OCI-LY1 (cell line): ENCODE data around the gene SPTLC3.

Source experiments
- H2AFZ ChIP-seq: fragments of 200-600 bp; sonication (generic), shearing (Covaris generic); 2 replicates; pipeline ENCODE4 v1.6.0; 2014; ENCODE audit warnings: antibody characterized with exemption, mild to moderate bottlenecking, low read length
- H3F3A ChIP-seq: fragments of 200-600 bp; sonication (generic), shearing (Covaris generic); 2 replicates; pipeline ENCODE4 v1.6.0; 2014; ENCODE audit warnings: mild to moderate bottlenecking, antibody characterized with exemption, low read length, moderate library complexity; ENCODE audit not compliant: insufficient read depth
- H3K27ac ChIP-seq: fragments of 200-600 bp; sonication (generic); 2 replicates; pipeline ENCODE4 v1.5.1; 2014; ENCODE audit warnings: low read length, mixed run types, mild to moderate bottlenecking, low read depth; ENCODE audit not compliant: poor library complexity, severe bottlenecking
- H3K27me3 ChIP-seq: fragments of 200-600 bp; sonication (generic); 2 replicates; pipeline ENCODE4 v1.6.0; 2014; ENCODE audit warnings: antibody characterized with exemption, mild to moderate bottlenecking, low read length, moderate library complexity; ENCODE audit not compliant: insufficient read depth
- H3K36me3 ChIP-seq: fragments of 200-600 bp; sonication (generic); 2 replicates; pipeline ENCODE4 v1.6.1; 2014; ENCODE audit warnings: mild to moderate bottlenecking, antibody characterized with exemption, low read length, moderate library complexity, mixed read lengths; ENCODE audit not compliant: insufficient read depth
- H3K4me1 ChIP-seq: fragments of 200-600 bp; sonication (generic); 2 replicates; pipeline ENCODE4 v1.5.1; 2014; ENCODE audit warnings: mild to moderate bottlenecking, low read length, moderate library complexity; ENCODE audit not compliant: insufficient read depth, severe bottlenecking
- H3K4me2 ChIP-seq: fragments of 200-600 bp; sonication (generic), shearing (Covaris generic); 2 replicates; pipeline ENCODE4 v1.6.1; 2014; ENCODE audit warnings: low read length
- H3K4me3 ChIP-seq: fragments of 200-600 bp; sonication (generic); 2 replicates; pipeline ENCODE4 v1.5.1; 2014; ENCODE audit warnings: low read length, low read depth, mild to moderate bottlenecking, mixed read lengths; ENCODE audit not compliant: poor library complexity, severe bottlenecking
- H3K79me2 ChIP-seq: fragments of 200-600 bp; shearing (Covaris generic); 2 replicates; pipeline ENCODE4 v1.6.1; 2016; ENCODE audit warnings: mixed run types, low read length, mixed read lengths; ENCODE audit not compliant: insufficient read depth
- H3K9ac ChIP-seq: fragments of 200-600 bp; sonication (generic), shearing (Covaris generic); 2 replicates; pipeline ENCODE4 v1.6.1; 2014; ENCODE audit warnings: mild to moderate bottlenecking, low read length, mixed read lengths
- H3K9me2 ChIP-seq: fragments of 200-600 bp; sonication (generic), shearing (Covaris generic); 2 replicates; pipeline ENCODE4 v1.6.1; 2014; ENCODE audit warnings: low read depth, mild to moderate bottlenecking, low read length, mixed read lengths
- H3K9me3 ChIP-seq: fragments of 200-600 bp; shearing (Covaris generic); 2 replicates; pipeline ENCODE4 v1.6.1; 2014; ENCODE audit warnings: low read length, mixed read lengths
- H4K20me1 ChIP-seq: fragments of 200-600 bp; sonication (generic), shearing (Covaris generic); 2 replicates; pipeline ENCODE4 v1.6.0; 2016; ENCODE audit warnings: mild to moderate bottlenecking, low read length; ENCODE audit not compliant: insufficient read depth
- EZH2 ChIP-seq: fragments of 200-600 bp; sonication (generic), shearing (Covaris generic); IDR thresholded peaks from 2 replicates; pipeline ENCODE4 v1.8.0; 2017; ENCODE audit warnings: borderline replicate concordance, mixed run types, mild to moderate bottlenecking, antibody characterized with exemption, low read length, moderate library complexity, mixed read lengths
- TF ChIP-seq, protein P1 (sequence below): fragments of 200-600 bp; sonication (generic), shearing (Covaris generic); IDR thresholded peaks from 2 replicates; pipeline ENCODE4 v1.5.1; 2017; ENCODE audit warnings: mild to moderate bottlenecking, antibody characterized with exemption, low read length, moderate library complexity, mixed read lengths

Gene SPTLC3

DNA sequence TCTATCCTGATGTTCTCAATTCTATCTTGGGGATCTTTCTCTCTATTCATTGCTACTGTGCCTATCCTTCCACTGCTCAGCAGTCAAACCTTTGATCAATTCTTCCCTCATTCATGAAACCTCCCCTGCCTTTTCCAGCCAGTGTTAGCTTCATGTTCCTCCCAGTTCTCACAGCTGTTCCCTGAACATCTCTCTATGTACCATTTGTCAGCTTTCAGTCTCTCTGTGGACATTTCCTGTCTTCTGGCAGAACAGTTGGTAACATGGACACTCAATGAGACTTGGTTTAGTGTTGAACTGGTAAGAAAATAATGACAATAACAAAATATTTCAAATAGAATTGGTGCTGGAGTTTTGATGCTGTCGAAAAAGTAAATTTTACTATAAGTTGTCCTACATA, 26.2 kb downstream of the SPTLC3 start:
- H3K27ac ChIP-seq: no peak overlapping the region
- H3K9me3 ChIP-seq: no peaks in the 10 kb centered on the region
- H3K9me2 ChIP-seq: no peaks in the 10 kb centered on the region
- H3K4me2 ChIP-seq: no peak overlapping the region
- no peaks in the 10 kb centered on the region for H3K79me2 ChIP-seq
- no peaks in the 10 kb centered on the region for H4K20me1 ChIP-seq
- TF ChIP-seq EZH2: no peak
- TF ChIP-seq, protein P1, sequence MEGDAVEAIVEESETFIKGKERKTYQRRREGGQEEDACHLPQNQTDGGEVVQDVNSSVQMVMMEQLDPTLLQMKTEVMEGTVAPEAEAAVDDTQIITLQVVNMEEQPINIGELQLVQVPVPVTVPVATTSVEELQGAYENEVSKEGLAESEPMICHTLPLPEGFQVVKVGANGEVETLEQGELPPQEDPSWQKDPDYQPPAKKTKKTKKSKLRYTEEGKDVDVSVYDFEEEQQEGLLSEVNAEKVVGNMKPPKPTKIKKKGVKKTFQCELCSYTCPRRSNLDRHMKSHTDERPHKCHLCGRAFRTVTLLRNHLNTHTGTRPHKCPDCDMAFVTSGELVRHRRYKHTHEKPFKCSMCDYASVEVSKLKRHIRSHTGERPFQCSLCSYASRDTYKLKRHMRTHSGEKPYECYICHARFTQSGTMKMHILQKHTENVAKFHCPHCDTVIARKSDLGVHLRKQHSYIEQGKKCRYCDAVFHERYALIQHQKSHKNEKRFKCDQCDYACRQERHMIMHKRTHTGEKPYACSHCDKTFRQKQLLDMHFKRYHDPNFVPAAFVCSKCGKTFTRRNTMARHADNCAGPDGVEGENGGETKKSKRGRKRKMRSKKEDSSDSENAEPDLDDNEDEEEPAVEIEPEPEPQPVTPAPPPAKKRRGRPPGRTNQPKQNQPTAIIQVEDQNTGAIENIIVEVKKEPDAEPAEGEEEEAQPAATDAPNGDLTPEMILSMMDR: no peak
- H3K36me3 ChIP-seq: no peaks in the 10 kb centered on the region
- no peaks in the 10 kb centered on the region for H3F3A ChIP-seq
- no peaks in the 10 kb centered on the region for H3K27me3 ChIP-seq
- H3K9ac ChIP-seq: no peak overlapping the region
- no peak overlapping the region for H2AFZ ChIP-seq
- H3K4me1 ChIP-seq: no peaks in the 10 kb centered on the region
- H3K4me3 ChIP-seq: no peak overlapping the region

DNA sequence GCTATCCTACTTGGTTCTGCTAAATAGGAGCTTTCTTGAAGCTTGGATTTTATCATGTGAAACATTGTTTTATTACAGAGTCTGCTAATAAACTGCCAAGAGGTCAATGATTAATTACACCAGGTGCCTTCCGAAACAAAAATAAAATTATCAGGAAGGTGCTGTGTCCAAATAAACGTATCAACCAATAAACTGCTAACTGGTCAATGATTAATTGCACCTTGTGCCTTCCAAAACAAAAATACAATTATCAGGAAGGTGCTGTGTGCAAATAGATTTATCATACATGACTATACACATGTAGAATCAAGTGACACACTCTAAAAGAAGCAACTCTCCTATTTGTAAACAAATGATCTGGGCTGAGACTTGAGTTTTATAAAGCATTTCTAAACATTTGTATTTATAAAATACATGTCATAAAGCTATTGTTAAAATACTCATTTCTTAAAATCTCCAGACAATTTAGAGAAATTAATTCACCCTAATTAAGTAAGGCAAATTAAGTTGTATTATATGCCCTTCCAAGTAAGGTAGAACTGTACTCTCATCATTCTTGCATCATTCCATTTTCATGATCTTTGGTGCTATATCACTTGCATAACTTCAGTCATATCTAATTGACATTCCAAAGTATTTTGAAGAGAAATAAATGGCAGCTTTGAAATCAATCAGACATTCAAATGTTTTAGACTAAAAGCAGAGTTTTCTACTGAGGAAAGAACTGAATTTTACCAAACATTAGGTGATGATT, 26.8 kb downstream of the SPTLC3 start:
- no peaks in the 10 kb centered on the region for H3F3A ChIP-seq
- H3K4me3 ChIP-seq: no peak overlapping the region
- H3K9me2 ChIP-seq: no peaks in the 10 kb centered on the region
- no peak overlapping the region for H3K27ac ChIP-seq
- H4K20me1 ChIP-seq: no peaks in the 10 kb centered on the region
- no peak overlapping the region for H3K4me2 ChIP-seq
- H2AFZ ChIP-seq: no peak overlapping the region
- TF ChIP-seq, protein P1: no peak
- TF ChIP-seq EZH2: no peak
- H3K4me1 ChIP-seq: no peaks in the 10 kb centered on the region
- H3K9me3 ChIP-seq: no peaks in the 10 kb centered on the region
- no peaks in the 10 kb centered on the region for H3K27me3 ChIP-seq
- no peaks in the 10 kb centered on the region for H3K79me2 ChIP-seq
- H3K36me3 ChIP-seq: no peaks in the 10 kb centered on the region
- H3K9ac ChIP-seq: no peak overlapping the region

- Histone ChIP-seq H3K4me3 (no peak overlapping the region), H3K9me2 (no peaks in the 10 kb centered on the region), H3K27ac (no peak overlapping the region), H3K9ac (no peak overlapping the region), H3K36me3 (no peaks in the 10 kb centered on the region), H3F3A (no peaks in the 10 kb centered on the region), H3K4me1 (no peaks in the 10 kb centered on the region), H3K4me2 (no peak overlapping the region), H2AFZ (no peak overlapping the region), H3K27me3 (no peaks in the 10 kb centered on the region), H3K79me2 (no peaks in the 10 kb centered on the region), H3K9me3 (no peaks in the 10 kb centered on the region), H4K20me1 (no peaks in the 10 kb centered on the region)
- TF ChIP-seq, protein P1: no peak
- TF ChIP-seq EZH2: no peak
Observed at GRCh38 chr20:13037727-13038126, 29.0 kb downstream of the SPTLC3 start.
